GM10266 (cell line): ENCODE measurements around the gene CCDC136.

ENCODE experiments used
- DNase-seq: peaks from one replicate; pipeline ENCODE4 v3.0.0; 2012; ENCODE audit errors: extremely low spot score
- TF ChIP-seq, protein P1 (sequence below): IDR thresholded peaks from 2 replicates; pipeline ENCODE4 v1.5.1; 2012; ENCODE audit warnings: mild to moderate bottlenecking, low read depth; ENCODE audit not compliant: control insufficient read depth, insufficient read depth; ENCODE audit errors: missing control alignments

CCDC136 gene

DNA sequence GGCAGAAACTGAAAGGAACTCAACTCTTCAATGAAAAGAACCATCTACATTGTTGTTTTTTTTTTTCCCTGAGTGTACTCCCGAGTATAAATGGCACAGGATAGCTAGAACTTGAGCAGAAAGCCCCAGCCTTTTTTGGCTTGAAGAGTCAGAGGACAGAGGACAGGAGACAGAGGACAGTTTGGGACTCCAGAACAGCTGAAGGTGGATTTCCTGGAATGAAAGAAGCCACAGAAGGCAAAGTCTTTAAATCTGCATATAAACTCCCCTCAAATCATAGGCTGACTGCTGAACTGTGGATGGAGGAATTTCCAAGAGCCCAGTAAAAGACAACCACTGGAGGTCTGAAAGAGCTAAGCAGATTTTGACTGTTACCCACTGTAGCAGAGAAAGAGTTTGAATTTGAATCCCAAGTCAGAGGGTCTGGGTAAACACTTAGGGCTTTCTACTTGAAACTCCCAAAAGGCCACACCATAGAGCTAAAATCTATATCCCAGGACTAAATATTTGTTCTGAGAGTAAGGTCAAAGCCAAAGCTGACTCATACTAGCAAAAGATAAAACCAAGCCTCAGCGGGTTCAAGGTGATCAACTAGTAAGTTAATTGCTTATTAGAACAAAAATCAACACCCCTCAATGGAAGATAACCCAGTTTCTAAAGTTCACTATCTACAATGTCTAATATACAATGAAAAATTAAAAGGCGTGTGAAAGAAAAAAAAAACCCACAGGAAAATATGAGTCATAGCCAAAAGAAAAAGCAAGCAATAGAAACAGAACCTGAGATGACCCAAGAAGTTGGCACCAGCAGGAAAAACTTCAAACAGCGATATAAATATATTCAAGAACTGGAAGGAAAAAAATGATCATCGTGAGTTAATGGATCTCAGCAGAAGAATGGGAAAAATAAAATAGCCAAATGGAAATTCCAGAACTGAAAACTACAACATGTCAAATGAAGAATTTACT is 14.3 kb upstream of the CCDC136 start:
- DNase-seq = no peak
- TF ChIP-seq, protein P1, sequence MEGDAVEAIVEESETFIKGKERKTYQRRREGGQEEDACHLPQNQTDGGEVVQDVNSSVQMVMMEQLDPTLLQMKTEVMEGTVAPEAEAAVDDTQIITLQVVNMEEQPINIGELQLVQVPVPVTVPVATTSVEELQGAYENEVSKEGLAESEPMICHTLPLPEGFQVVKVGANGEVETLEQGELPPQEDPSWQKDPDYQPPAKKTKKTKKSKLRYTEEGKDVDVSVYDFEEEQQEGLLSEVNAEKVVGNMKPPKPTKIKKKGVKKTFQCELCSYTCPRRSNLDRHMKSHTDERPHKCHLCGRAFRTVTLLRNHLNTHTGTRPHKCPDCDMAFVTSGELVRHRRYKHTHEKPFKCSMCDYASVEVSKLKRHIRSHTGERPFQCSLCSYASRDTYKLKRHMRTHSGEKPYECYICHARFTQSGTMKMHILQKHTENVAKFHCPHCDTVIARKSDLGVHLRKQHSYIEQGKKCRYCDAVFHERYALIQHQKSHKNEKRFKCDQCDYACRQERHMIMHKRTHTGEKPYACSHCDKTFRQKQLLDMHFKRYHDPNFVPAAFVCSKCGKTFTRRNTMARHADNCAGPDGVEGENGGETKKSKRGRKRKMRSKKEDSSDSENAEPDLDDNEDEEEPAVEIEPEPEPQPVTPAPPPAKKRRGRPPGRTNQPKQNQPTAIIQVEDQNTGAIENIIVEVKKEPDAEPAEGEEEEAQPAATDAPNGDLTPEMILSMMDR = no peak

DNA sequence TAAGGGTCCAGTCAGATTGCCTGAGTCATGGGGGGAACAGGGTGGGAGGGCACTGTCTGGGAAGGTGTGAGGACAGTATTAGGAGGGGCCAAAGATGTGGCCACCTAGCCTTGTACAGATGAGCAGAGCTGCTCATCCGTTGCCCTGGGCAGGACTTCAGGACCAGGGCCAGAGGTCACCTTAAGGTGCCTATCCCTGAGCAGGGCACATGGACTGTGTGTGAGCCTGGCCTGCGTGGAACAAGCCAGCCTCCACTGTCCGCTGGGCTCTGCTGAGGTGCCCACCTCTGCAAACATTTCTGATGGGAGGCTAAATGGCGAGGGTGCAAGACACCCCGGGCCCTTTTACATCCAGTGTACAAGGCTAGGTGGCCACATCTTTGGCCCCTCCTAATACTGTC is 12.8 kb upstream of the CCDC136 start:
- no peak for DNase-seq
- TF ChIP-seq, protein P1 = no peak

DNA sequence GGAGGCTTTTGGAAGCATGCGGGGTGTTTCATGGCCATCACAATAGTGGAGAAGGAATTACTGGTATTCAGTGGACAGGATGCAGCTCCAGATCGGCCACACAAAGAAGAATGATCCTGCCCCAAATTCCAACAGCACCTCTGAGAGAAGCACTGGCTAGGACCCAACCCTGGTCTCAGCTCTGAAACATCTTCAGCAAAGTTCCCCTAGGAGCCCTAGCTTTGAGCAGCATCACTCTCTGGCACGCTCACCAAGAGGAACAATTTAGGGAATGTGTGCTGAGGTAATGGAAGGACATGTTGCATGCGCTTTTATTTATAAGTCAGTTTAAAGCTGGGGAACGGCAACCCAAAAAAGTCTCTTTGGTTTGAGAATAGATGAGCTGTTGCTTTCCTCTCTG is 10.6 kb upstream of the CCDC136 start:
- TF ChIP-seq, protein P1 = no peak
- no peak for DNase-seq

DNA sequence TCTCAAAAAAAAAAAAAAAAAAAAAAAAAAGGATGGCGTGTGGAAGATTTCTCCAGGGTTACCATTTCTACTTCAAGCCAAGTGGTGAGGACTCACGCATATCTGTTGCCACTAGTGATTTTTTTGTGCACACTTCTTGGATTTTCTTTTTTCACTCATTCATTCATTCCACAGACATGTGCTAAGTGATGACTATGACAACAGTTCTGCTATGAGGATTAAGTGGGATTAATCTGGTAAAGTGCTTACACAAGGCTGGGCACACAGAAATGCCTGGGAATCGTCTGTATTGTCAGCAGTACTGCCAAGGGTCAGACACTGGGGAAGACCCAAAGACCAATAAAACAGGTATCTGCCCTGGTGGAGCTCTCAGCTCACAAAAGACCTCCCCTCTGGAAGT is 9.9 kb upstream of the CCDC136 start:
- TF ChIP-seq, protein P1 = no peak
- no peak for DNase-seq

DNA sequence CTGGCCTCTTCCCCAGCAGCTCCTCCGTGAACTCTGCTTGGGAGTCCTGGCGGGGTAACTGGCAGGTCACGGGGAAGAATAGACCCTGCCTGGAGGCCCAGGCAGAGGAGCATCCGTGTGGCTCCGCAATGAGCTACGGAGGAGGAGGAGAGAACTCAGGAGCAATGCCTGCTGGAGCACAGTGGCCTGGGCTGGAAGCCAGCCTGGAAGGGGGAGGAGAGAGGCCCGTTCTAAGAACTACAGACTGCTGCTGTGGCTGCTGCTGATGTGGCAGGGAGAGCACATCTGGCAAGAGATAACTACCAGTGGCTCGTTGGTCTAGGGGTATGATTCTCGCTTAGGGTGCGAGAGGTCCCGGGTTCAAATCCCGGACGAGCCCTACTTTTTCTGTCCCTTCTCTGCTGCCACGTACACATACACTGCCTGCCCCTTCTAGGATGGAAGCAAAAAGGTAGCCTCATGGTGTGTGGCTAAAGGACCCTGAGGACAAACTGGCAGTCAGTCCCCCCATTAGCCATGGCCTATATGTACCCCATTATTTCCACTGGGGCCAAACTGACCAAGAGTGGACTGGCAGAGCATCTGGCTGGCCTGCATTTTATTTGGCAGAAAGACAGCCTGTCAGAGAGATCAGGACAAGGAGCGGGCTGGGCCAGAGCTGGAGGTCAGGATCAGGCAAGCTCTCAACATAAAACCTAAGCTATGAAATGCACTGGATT is 8.5 kb upstream of the CCDC136 start:
- TF ChIP-seq, protein P1 = no peak
- no peak for DNase-seq

DNA sequence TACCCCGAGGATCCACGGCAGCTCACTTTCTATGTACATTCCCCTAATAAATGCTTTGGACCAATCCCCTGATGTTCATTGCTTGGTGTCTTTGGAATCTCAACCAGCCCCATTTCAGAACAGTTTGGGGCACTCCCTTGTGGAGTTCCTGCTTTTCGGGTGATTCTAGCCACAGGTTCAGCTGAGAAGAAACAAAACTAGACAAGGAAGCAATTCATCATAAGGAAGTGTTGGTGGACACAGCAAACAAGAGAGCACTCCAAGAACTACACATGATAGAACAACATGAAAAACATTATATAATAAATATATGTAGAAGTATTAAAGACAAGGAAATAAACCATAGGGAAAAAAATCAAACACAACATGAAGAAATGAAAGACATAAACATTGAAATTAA is 6.0 kb upstream of the CCDC136 start:
- TF ChIP-seq, protein P1 = no peak
- DNase-seq = no peak
